Heart right ventricle (tissue), 16 donors: Measurements from ENCODE around the gene MYO3B. TPM values are rescaled to one million over a fixed set of nuclear protein-coding genes. Genes with fewer than 3 reads are reported as not detected.

ENCODE experiments used
- ATAC-seq, 8 donors: fragments of 200-7000 bp; cut with Tn5 transposase; one replicate each; pipeline ENCODE4 v1.9.1; 2020; ENCODE audit warnings: mild to moderate bottlenecking in 8 of 8, moderate library complexity in 8 of 8, moderate number of reproducible peaks in 1 of 8
- DNase-seq, 2 donors: peaks; one replicate each; pipeline ENCODE4 v3.0.0-alpha.2; 2020
- H3K27ac ChIP-seq, 10 donors: fragments of 200-600 bp; sonication (generic) in 2 of 10; one replicate each; pipeline versions ENCODE4 v1.5.0 to v1.8.0; 2020 to 2022; ENCODE audit warnings: mild to moderate bottlenecking in 3 of 10
- H3K27me3 ChIP-seq, 7 donors: fragments of 200-600 bp; one replicate each; pipeline ENCODE4 v1.8.0; 2021 to 2022; ENCODE audit warnings: mild to moderate bottlenecking in 2 of 7
- H3K36me3 ChIP-seq, 9 donors: fragments of 200-600 bp; sonication (generic) in 1 of 9; one replicate each; pipeline versions ENCODE4 v1.5.0 to v1.8.0; 2020 to 2022; ENCODE audit warnings: mild to moderate bottlenecking in 2 of 9
- H3K4me1 ChIP-seq, 9 donors: fragments of 200-600 bp; sonication (generic) in 1 of 9; one replicate each; pipeline versions ENCODE4 v1.5.0 to v1.8.0; 2020 to 2022; ENCODE audit warnings: mild to moderate bottlenecking in 4 of 9
- H3K4me3 ChIP-seq, 10 donors: fragments of 200-600 bp; sonication (generic) in 2 of 10; one replicate each; pipeline versions ENCODE4 v1.5.0 to v1.8.0; 2020 to 2022; ENCODE audit warnings: mild to moderate bottlenecking in 7 of 10, moderate library complexity in 2 of 10
- H3K9me3 ChIP-seq, 11 donors: fragments of 200-600 bp in 10 of 11; sonication (generic) in 2 of 11; one replicate each; pipeline versions ENCODE4 v1.5.0 to v1.8.0; 2013 to 2022; ENCODE audit warnings: mild to moderate bottlenecking in 2 of 11, control low read depth in 1 of 11, moderate library complexity in 1 of 11
- CTCF ChIP-seq, 9 donors: fragments of 200-600 bp; sonication (generic) in 2 of 9; IDR thresholded peaks; one replicate each; pipeline versions ENCODE4 v1.5.0 to v1.8.0; 2021 to 2022; ENCODE audit warnings: antibody characterized with exemption in 9 of 9, mild to moderate bottlenecking in 5 of 9, moderate library complexity in 1 of 9
- WGBS, 2 donors: extraction: QIAGEN DNeasy Blood & Tissue Kit; methylation state at CpG; one replicate each; pipeline ENCODE4 v1.1.7; 2013; ENCODE audit warnings: inconsistent platforms in 1 of 2; 5-methylcytosine and 5-hydroxymethylcytosine counted together
- intact Hi-C, 10 donors: fragments of 100-400 bp; cut with DNase I; formaldehyde crosslinking; loops; one replicate each; pipeline versions ENCODE4 v1.11.1 to v1.14.2; 2022
- polyA plus RNA-seq, 2 donors: library from polyadenylated mRNA; stranded (reverse); fragments of 200-250 nt; gene quantifications; one replicate each; pipeline ENCODE4 v1.2.3, GENCODE V29; 2013
- total RNA-seq, 10 donors: library from RNA; stranded (reverse); fragmentation: NEBNext Ultra II Directional in 3 of 10; extraction: Animal tissue kit (Norgen Biotek cat#: 25700) in 3 of 10; gene quantifications; one replicate each; pipeline versions ENCODE4 v1.2.1 to v1.2.4, GENCODE V29; 2021 to 2023
- donor health status: Arrhythmogenic right ventricular cardiomyopathy.
- donor health status: ischemic (EF 13 %, LVEDD 7.1; RV severe dilation, severe dysfunction).
- donor health status: healthy with polysubstance abuse.
- donor health status: DM: no; HTN: yes; CAD: no.
- donor health status: DM: no; HTN: no; CAD: no.
- donor health status: ischemic (EF 25% LVEDD 6.9; RV normal size, moderate dysfunction).
- donor health status: ischemic (EF 25% LVEDD 5.7; RV mildly dilated, moderate dysfunction).
- donor health status: healthy.
- donor health status: DM: yes; HTN: yes; CAD: no.
- donor health status: Ischemic cardiomyopathy.
- donor health status: ischemic (EF 35%, LVEDD 5.7; RV mildly dilated, moderate dysfunction).
- donor health status: nonischemic (EF 11% LVEDD 7.7; RV severe dilation, severe dysfunction).
- donor health status: DM: yes; HTN: yes; CAD: no.
- donor health status: PGD.
- donor health status: ischemic (EF 29% LVEDD 5.4; RV normal size, mild dysfunction).
- donor health status: nonischemic (EF 23%, LVEDD 6.1; RV moderate dilation, normal function).

Gene MYO3B
- total and polyA plus RNA-seq, 12 donors, result 0.05 to 0.21 (median 0.09) TPM; not detected in 8

- intact Hi-C loops, result no loop called here
- ATAC-seq (no peak), DNase-seq (no peak)
- no peak for TF ChIP-seq CTCF (IDR thresholded peaks at IDR 0.05)
- no peaks in the 10 kb centered on the region for H3K36me3 ChIP-seq
- H3K27ac ChIP-seq, result no peak overlapping the region
- peaks cover 0 to 14% (median 0%) of the 10 kb centered on the region in 9 donors for H3K4me1 ChIP-seq
- no peaks in the 10 kb centered on the region for H3K27me3 ChIP-seq
- H3K4me3 ChIP-seq, result no peak overlapping the region
- WGBS, 2 donors, result 87 to 88% methylated on average over 2 of the region's 2 CpGs
- H3K9me3 ChIP-seq, result no peaks in the 10 kb centered on the region
These were observed 40.5 kb downstream of the MYO3B start for GRCh38 chr2:170218456-170218855.

- Histone ChIP-seq H3K36me3 (no peaks in the 10 kb centered on the region), H3K4me3 (no peak overlapping the region), H3K27ac (no peak overlapping the region), H3K4me1 (peaks cover 0 to 16% (median 0%) of the 10 kb centered on the region in 9 donors), H3K9me3 (no peaks in the 10 kb centered on the region), H3K27me3 (no peaks in the 10 kb centered on the region)
- 70 to 79% methylated on average over 1 of the region's 1 CpG for WGBS, 2 donors
- TF ChIP-seq CTCF (IDR thresholded peaks at IDR 0.05), result no peak
- no peak for DNase-seq
- no peak for ATAC-seq
- intact Hi-C loops, result no loop called here
These were observed 41.0 kb downstream of the MYO3B start for GRCh38 chr2:170218931-170219330.

GRCh38 chr2:170221317-170222288, 43.7 kb downstream of the MYO3B start:
- no peak for TF ChIP-seq CTCF (IDR thresholded peaks at IDR 0.05)
- ATAC-seq, result no peak
- DNase-seq, result no peak
- Histone ChIP-seq H3K4me3 (no peak overlapping the region), H3K36me3 (no peaks in the 10 kb centered on the region), H3K27me3 (no peaks in the 10 kb centered on the region), H3K9me3 (no peaks in the 10 kb centered on the region), H3K4me1 (peaks cover 0 to 22% (median 0%) of the 10 kb centered on the region in 9 donors), H3K27ac (no peak overlapping the region)
- intact Hi-C loops, result no loop called here
- WGBS, 2 donors, result 50 to 55% methylated on average over 6 of the region's 6 CpGs

- ATAC-seq, result no peak
- intact Hi-C loops, result no loop called here
- 66 to 76% methylated on average over 5 of the region's 5 CpGs for WGBS, 2 donors
- no peak for TF ChIP-seq CTCF (IDR thresholded peaks at IDR 0.05)
- Histone ChIP-seq H3K4me1 (peaks cover 0 to 19% (median 0%) of the 10 kb centered on the region in 9 donors), H3K36me3 (no peaks in the 10 kb centered on the region), H3K27me3 (no peaks in the 10 kb centered on the region), H3K27ac (no peak overlapping the region), H3K9me3 (no peaks in the 10 kb centered on the region), H3K4me3 (no peak overlapping the region)
- DNase-seq, result no peak
These were observed 44.4 kb downstream of the MYO3B start for GRCh38 chr2:170222298-170222697.
